Tibial nerve (tissue), 4 donors: ENCODE data around the gene FAT1. TPM values are rescaled to one million over a fixed set of nuclear protein-coding genes. Genes with fewer than 3 reads are reported as not detected.
A peak's percentile ranks its signal among the peaks of the same experiment; 100 is the strongest.
"Not testable (repeated sequence)": the region's sequence is repeated elsewhere in the genome, so short reads cannot be mapped to it uniquely, and the experiment has no call there.

ENCODE experiments used
- DNase-seq, 2 donors: peaks; one replicate each; pipeline ENCODE4 v3.0.0-alpha.2; 2019; ENCODE audit warnings: low spot score in 2 of 2
- H3K27ac ChIP-seq, 4 donors: fragments of 200-600 bp; sonication (generic) in 3 of 4; one replicate each; pipeline ENCODE4 v1.5.1; 2017 to 2019; ENCODE audit warnings: mild to moderate bottlenecking in 1 of 4
- H3K27me3 ChIP-seq, 2 donors: fragments of 200-600 bp; sonication (generic) in 1 of 2; one replicate each; pipeline versions ENCODE4 v1.5.1 to v1.6.0; 2017 to 2019
- H3K36me3 ChIP-seq, 3 donors: fragments of 200-600 bp; sonication (generic); one replicate each; pipeline ENCODE4 v1.5.1; 2018 to 2019
- H3K4me1 ChIP-seq, 4 donors: fragments of 200-600 bp; sonication (generic) in 3 of 4; one replicate each; pipeline ENCODE4 v1.5.1; 2017 to 2019
- H3K4me3 ChIP-seq, 4 donors: fragments of 200-600 bp; sonication (generic) in 3 of 4; one replicate each; pipeline ENCODE4 v1.5.1; 2017 to 2019; ENCODE audit warnings: mild to moderate bottlenecking in 1 of 4, moderate library complexity in 1 of 4
- H3K9me3 ChIP-seq, 4 donors: fragments of 200-600 bp; sonication (generic) in 3 of 4; one replicate each; pipeline ENCODE4 v1.5.1; 2017 to 2019
- CTCF ChIP-seq, 5 experiments: fragments of 200-600 bp in 3 of 5; fragments of 450-650 bp in 2 of 5; sonication (generic) in 3 of 5; IDR thresholded peaks; one replicate each; pipeline ENCODE4 v1.5.1; 2016 to 2019; ENCODE audit warnings: antibody characterized with exemption in 5 of 5, mild to moderate bottlenecking in 3 of 5, moderate library complexity in 2 of 5
- EP300 ChIP-seq, 2 donors: sonication (generic); formaldehyde crosslinking; IDR thresholded peaks; one replicate each; pipeline ENCODE4 v1.6.1; 2017; ENCODE audit warnings: antibody characterized with exemption in 2 of 2, mild to moderate bottlenecking in 1 of 2
- POLR2A ChIP-seq, 2 donors: fragments of 450-650 bp; IDR thresholded peaks; one replicate each; pipeline ENCODE4 v1.6.1; 2017; ENCODE audit warnings: antibody characterized with exemption in 2 of 2, mild to moderate bottlenecking in 2 of 2, moderate library complexity in 2 of 2
- WGBS, 2 donors: methylation state at CpG; one replicate each; pipeline ENCODE4 v1.1.5; 2018; 5-methylcytosine and 5-hydroxymethylcytosine counted together
- total RNA-seq, 4 donors: library from RNA; depleted of rRNA; stranded (reverse); fragments of >200 nt; gene quantifications; one replicate each; pipeline ENCODE4 v1.1.0, GENCODE V29; 2016

Gene FAT1
- total RNA-seq, 4 donors from 2014 or later, result 85.2 to 119 (median 91.6) TPM

GRCh38 chr4:186660403-186660802, 63.3 kb downstream of the FAT1 start:
- no peak overlapping the region for H3K4me3 ChIP-seq
- TF ChIP-seq CTCF (IDR thresholded peaks at IDR 0.05), result no peak
- no peak for TF ChIP-seq EP300 (IDR thresholded peaks at IDR 0.05)
- no peak for TF ChIP-seq POLR2A (IDR thresholded peaks at IDR 0.05)
- H3K9me3 ChIP-seq, result no peaks in the 10 kb centered on the region
- H3K36me3 ChIP-seq, result peaks cover 0 to 38% (median 0%) of the 10 kb centered on the region in 3 donors
- peaks cover 0 to 13% (median 2%) of the 10 kb centered on the region in 4 donors for H3K4me1 ChIP-seq
- H3K27ac ChIP-seq, result no peak overlapping the region
- no peaks in the 10 kb centered on the region for H3K27me3 ChIP-seq
- 94 to 97% methylated on average over 4 of the region's 4 CpGs for WGBS, 2 donors
- DNase-seq, result no peak

- no peak for TF ChIP-seq CTCF (IDR thresholded peaks at IDR 0.05)
- no peak for TF ChIP-seq EP300 (IDR thresholded peaks at IDR 0.05)
- TF ChIP-seq POLR2A (IDR thresholded peaks at IDR 0.05), result no peak
- Histone ChIP-seq H3K36me3 (peaks cover 0 to 39% (median 0%) of the 10 kb centered on the region in 3 donors), H3K9me3 (no peaks in the 10 kb centered on the region), H3K27me3 (no peaks in the 10 kb centered on the region), H3K4me1 (peaks cover 0 to 13% (median 2%) of the 10 kb centered on the region in 4 donors), H3K27ac (no peak overlapping the region), H3K4me3 (no peak overlapping the region)
- 87 to 94% methylated on average over 14 of the region's 14 CpGs for WGBS, 2 donors
- no peak for DNase-seq
Observed at GRCh38 chr4:186659935-186660334, 63.7 kb downstream of the FAT1 start.

- H3K4me3 ChIP-seq, H3K27ac ChIP-seq, H3K27me3 ChIP-seq, DNase-seq, H3K9me3 ChIP-seq: not testable (repeated sequence)
- 95% methylated on average over 16 of the region's 16 CpGs for WGBS, 2 donors
- peaks cover 0 to 13% (median 2%) of the 10 kb centered on the region in 4 donors for H3K4me1 ChIP-seq
- peaks cover 0 to 39% (median 0%) of the 10 kb centered on the region in 3 donors for H3K36me3 ChIP-seq
Observed at GRCh38 chr4:186659456-186659855, 64.2 kb downstream of the FAT1 start.

- H3K4me3 ChIP-seq, result no peak overlapping the region
- 92 to 94% methylated on average over 20 of the region's 20 CpGs for WGBS, 2 donors
Observed at GRCh38 chr4:186658657-186659056, 65.0 kb downstream of the FAT1 start.

GRCh38 chr4:186657764-186658163, 65.9 kb downstream of the FAT1 start:
- 41 to 42% methylated on average over 4 of the region's 4 CpGs for WGBS, 2 donors
- no peaks in the 10 kb centered on the region for H3K27me3 ChIP-seq
- TF ChIP-seq CTCF (IDR thresholded peaks at IDR 0.05), result no peak
- no peak for TF ChIP-seq EP300 (IDR thresholded peaks at IDR 0.05)
- no peak for TF ChIP-seq POLR2A (IDR thresholded peaks at IDR 0.05)

More at GRCh38 chr4:186658657-186659056, 65.0 kb downstream of the FAT1 start:
- Histone ChIP-seq H3K9me3 (no peaks in the 10 kb centered on the region), H3K27me3 (no peaks in the 10 kb centered on the region), H3K27ac (no peak overlapping the region), H3K36me3 (peaks cover 0 to 39% (median 0%) of the 10 kb centered on the region in 3 donors), H3K4me1 (peaks cover 0 to 13% (median 2%) of the 10 kb centered on the region in 4 donors)
- TF ChIP-seq POLR2A (IDR thresholded peaks at IDR 0.05) (no peak), EP300 (IDR thresholded peaks at IDR 0.05) (no peak), CTCF (IDR thresholded peaks at IDR 0.05) (no peak)
- DNase-seq, result no peak

GRCh38 chr4:186653969-186654368, 69.7 kb downstream of the FAT1 start:
- no peak overlapping the region for H3K27ac ChIP-seq
- H3K36me3 ChIP-seq, result peaks cover 0 to 18% (median 0%) of the 10 kb centered on the region in 3 donors
- H3K4me3 ChIP-seq, result no peak overlapping the region
- TF ChIP-seq POLR2A (IDR thresholded peaks at IDR 0.05) (no peak), CTCF (IDR thresholded peaks at IDR 0.05) (no peak), EP300 (IDR thresholded peaks at IDR 0.05) (no peak)
- peaks cover 0 to 28% (median 5%) of the 10 kb centered on the region in 4 donors for H3K4me1 ChIP-seq
- no peaks in the 10 kb centered on the region for H3K9me3 ChIP-seq
- no peak for DNase-seq
- 89 to 90% methylated on average over 3 of the region's 3 CpGs for WGBS, 2 donors
- no peaks in the 10 kb centered on the region for H3K27me3 ChIP-seq

More at GRCh38 chr4:186657764-186658163, 65.9 kb downstream of the FAT1 start:
- no peak overlapping the region for H3K4me3 ChIP-seq
- DNase-seq, result no peak
- H3K4me1 ChIP-seq, result peaks cover 0 to 13% (median 2%) of the 10 kb centered on the region in 4 donors
- no peaks in the 10 kb centered on the region for H3K9me3 ChIP-seq
- peaks cover 0 to 37% (median 0%) of the 10 kb centered on the region in 3 donors for H3K36me3 ChIP-seq
- peak overlapping the region in 1 of 4 donors; percentile 13 for H3K27ac ChIP-seq
